HL-60/S4 treated with phorbol 12-myristate 13-acetate at 8.2 ng/mL for 4 days and 3 days (cell line): ENCODE data around the gene NUFIP2.
"Not testable (repeated sequence)": the region's sequence is repeated elsewhere in the genome, so short reads cannot be mapped to it uniquely, and the experiment has no call there.

Experiments
- in situ Hi-C: fragments of 300-500 bp; cut with MboI; formaldehyde crosslinking; loops from 2 replicates; pipeline ENCODE4 v1.15.0; 2022; ENCODE audit warnings: low sequenced_read_pairs

NUFIP2 gene

DNA sequence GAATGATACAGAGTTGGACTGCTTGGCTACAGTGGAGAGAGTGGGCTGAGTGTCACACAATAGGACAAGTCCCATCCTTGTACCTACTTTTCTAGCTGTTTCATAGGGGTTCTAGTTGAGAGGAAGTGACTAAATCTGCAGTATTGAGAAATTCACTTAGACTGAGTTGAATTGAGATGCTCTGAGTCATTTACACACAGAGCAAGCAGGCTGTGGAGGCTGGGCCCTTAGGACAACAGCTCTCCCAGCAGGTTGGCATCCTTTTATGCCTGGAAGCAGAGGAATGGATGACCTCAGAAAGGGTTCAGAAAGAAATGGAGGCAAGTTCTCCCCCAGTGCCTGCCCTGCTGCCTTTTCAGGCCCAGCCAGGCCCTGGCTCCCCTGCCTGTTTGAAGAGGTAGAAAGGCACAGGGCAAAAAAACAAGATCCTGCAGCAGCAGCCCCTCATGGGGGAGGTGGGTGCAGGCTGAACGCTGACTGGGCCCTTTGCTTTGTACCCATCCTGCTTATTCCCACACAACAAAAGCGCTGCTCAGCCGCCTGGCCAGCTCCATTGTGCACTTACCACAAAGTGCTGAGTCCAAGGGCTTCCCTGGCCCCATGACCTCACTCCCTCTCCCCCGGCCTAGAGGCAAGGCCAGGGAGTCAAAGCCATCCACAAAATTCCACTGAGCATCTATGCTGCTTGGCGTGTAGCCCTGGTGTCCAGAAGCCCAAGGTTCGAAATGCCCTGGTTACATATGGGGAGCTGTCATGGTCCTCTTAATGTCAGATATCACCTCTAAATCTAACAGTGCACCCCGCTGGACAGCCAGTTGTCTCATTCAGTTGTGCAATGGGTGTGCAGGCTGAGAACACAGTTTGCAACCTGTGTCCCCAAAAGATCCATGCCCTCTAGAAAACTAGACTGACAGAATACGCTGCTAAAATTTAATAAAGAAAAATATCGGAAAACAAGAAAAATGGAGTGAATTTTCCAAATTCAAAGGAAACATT is 52.7 kb downstream of the NUFIP2 start:
- in situ Hi-C loops, result no loop called here

DNA sequence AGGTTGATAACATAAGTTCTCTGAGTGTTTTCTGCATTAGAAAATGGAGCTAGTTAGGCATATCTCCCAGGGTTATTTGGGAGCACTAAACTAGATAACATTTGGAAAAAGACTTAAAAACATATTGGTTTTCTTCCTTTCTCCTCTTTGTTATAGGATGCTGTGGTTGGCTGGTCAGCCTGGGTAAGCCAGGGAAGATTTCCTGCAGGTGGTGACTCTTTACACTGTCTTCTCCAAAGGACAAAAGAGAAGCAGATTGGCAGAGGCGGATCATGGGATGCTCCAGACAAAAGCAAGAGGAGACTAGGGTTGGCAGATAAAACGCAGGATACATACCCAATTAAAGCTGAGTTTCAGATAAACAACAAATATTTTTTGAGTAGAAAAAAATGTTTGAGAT is 53.5 kb downstream of the NUFIP2 start:
- in situ Hi-C loops, result no loop called here

- in situ Hi-C loops, result no loop called here
Measured at GRCh38 chr17:29238133-29238850, 55.7 kb downstream of the NUFIP2 start.

GRCh38 chr17:29237476-29238132 is 56.3 kb downstream of the NUFIP2 start:
- in situ Hi-C loops, result no loop called here

- in situ Hi-C loops, result no loop called here
Measured at GRCh38 chr17:29235904-29236303, 58.0 kb downstream of the NUFIP2 start.

- in situ Hi-C loops, result not testable (repeated sequence)
Measured at GRCh38 chr17:29234972-29235371, 59.0 kb downstream of the NUFIP2 start.

- in situ Hi-C loops, result no loop called here
Measured at GRCh38 chr17:29233301-29233700, 60.6 kb downstream of the NUFIP2 start.

DNA sequence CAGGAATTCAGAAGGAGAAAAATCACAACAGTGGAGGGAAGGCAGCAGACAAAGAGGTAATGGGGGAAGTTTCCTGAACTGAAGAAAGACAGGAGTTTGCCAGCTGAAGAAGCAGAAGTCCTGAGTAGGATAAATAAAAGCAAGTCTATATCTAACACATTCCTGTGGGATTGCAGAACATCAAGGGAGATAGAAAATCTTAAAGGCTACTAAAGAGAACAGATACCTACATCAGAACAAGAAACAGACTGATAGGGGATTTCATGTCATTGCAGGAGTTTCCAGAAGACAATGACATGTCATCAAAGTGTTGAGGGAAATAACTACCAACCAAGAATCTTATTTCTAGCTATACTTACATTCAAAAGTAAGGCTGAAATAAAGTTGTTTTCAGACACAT is 68.6 kb downstream of the NUFIP2 start:
- in situ Hi-C loops, result no loop called here

- in situ Hi-C loops, result not testable (repeated sequence)
Measured at GRCh38 chr17:29221338-29221737, 72.6 kb downstream of the NUFIP2 start.

- in situ Hi-C loops, result no loop called here
Measured at GRCh38 chr17:29219378-29220047, 74.4 kb downstream of the NUFIP2 start.

DNA sequence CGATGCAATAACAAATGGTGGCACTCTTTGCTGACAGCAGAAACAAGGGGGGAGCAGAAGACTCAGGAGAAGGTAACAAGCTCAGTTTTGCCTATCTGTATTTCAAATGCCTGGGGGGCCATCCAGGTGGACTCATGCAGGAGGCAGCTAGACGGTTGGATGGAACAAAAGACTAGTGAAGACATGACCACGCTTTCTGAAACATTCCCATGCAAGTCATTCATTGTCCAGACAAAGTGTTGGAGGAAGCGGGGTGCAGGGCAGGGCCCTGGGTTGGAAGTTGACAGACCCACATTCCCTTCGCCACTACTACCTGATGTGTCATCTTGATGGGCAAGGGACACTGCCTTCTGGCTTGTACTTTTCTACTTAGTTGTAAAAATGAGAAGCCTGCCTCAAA is 77.1 kb downstream of the NUFIP2 start:
- in situ Hi-C loops, result no loop called here

- in situ Hi-C loops, result no loop called here
Measured at GRCh38 chr17:29216181-29216580, 77.8 kb downstream of the NUFIP2 start.

GRCh38 chr17:29215717-29216116 is 78.2 kb downstream of the NUFIP2 start:
- in situ Hi-C loops, result no loop called here

GRCh38 chr17:29215174-29215573 is 78.8 kb downstream of the NUFIP2 start:
- in situ Hi-C loops, result no loop called here

- in situ Hi-C loops, result no loop called here
Measured at GRCh38 chr17:29214215-29215146, 79.5 kb downstream of the NUFIP2 start.

GRCh38 chr17:29212681-29213121 is 81.2 kb downstream of the NUFIP2 start:
- in situ Hi-C loops, result no loop called here

DNA sequence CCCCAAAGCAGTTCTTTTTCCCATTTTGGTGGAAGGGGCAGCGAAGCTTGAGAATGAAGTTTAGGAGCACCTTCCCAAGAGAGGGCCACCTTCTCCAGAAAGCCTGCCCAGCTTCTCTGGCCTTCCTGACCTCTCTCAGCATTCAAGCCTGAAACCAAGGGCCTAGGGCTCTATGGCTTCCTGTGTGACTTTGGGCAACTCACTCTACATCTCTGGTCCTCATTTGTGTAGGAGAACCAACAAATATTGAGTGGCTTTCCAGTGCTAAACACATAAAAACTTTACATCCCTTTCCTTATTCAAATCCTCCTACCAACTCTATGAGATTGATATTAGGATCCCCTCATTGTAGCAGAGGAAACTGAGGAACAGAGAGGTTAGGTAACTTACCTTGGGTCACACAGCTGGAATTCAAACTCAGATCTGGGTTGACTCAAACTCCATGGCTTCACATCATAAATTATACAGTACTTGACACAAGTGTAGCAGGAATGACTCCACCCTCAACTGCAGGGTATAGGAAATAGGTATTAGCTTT is 81.8 kb downstream of the NUFIP2 start:
- in situ Hi-C loops, result no loop called here

DNA sequence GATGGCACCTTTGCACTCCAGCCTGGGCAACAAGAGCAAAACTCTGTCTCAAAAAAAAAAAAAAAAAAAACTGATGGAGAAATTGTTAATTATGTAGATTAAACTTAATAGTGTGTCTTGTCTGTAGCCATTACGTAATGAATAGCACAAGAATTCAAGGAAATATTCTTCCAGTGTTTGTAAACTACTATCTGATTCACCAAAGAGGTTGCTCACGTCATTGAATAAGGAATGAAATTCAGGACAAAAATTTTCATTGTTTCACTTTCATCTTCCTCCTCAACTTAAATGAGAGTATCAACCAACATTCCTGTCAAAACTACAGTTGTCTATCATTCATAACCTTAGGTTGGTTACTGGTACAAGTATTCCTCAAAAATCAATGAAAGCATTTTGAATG is 83.1 kb downstream of the NUFIP2 start:
- in situ Hi-C loops, result no loop called here

- in situ Hi-C loops, result no loop called here
Measured at GRCh38 chr17:29209073-29209472, 84.9 kb downstream of the NUFIP2 start.
